GM18907 (cell line): Measurements from ENCODE around the gene GPR87.

Experiments
- ATAC-seq: cut with Tn5 transposase; IDR thresholded peaks from one replicate; pipeline ENCODE4 v1.9.1; 2021; ENCODE audit warnings: mild to moderate bottlenecking, moderate library complexity; ENCODE audit not compliant: unreplicated experiment

The GPR87 gene, protein sequence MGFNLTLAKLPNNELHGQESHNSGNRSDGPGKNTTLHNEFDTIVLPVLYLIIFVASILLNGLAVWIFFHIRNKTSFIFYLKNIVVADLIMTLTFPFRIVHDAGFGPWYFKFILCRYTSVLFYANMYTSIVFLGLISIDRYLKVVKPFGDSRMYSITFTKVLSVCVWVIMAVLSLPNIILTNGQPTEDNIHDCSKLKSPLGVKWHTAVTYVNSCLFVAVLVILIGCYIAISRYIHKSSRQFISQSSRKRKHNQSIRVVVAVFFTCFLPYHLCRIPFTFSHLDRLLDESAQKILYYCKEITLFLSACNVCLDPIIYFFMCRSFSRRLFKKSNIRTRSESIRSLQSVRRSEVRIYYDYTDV

DNA sequence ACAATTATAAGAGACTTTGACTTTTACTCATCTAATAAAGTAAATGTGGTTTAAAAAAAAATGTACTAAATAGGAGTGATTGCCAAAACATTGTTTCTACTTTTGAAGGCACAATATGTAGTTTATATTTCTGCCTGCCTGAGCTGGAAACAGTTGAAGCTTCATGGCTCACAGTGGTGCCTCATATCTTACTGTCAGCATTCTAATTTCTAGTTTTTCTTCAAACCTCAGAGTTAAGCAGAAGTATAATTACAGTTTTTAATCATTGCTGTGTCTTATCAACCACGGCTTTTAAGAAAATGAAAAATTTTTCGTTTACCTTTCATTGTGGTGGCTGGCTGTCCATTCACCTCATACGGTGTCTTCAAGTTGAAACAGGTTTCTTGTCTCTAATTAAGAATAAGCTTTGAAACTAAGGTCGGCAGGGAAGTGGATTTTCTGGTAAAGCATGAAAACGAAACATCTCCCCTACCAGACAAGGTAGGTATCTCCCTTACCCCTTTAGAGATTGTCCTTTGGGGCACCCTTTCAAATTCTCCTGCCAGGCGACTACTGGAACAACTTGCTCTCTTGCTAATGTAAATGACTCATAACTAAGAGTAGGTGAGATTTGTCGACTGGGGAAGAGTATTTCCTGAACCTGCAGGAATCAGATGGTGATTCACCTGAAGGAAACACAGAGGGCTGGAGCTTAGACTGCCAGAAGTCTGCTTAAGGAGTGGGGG is at the start of gene GPR87:
Gene GPR87, minus strand, starts transcription at position 554 of the 725 bp plus-strand sequence. CDS start 16,720 bp downstream, outside the sequence.
- peak; percentile 59 for ATAC-seq

DNA sequence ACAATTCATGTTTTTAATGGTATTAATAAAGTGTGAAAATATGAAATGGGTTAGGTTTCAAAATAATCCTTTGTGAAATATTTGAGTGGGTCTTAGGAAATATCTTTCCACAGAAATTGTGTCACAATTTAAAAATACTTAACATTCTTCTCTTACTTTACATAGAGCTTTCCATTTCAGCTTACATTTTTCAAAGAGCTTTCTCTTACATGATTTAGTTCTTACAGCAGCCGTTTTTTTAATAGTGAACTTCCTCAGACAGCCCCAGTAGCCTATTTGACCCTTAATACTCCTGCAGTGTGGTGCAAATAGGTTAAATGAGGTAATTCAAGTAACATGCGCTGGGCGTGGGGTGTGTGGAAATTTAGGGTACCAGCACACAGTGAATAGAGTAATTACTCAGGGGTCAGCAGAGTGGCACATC is 46.1 kb upstream of the GPR87 start:
- no peak for ATAC-seq

DNA sequence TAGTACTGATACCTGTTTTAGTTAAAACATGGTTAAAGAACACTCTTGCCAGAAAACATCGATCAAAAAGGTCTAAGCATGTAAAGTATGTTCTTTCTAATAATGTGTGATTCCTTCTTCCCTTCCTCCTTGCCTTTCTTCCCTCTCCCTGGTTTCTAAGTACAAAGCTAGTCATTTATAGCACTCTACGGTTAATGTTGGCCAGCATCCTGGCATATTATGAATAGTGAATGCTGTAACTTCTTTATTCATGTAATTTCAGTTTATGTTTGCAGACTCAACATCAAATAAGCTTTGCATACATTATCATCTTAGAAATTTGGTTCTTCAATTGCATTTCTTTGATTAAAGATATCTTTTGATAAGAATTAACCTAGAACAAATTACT is 40.8 kb upstream of the GPR87 start:
- no peak for ATAC-seq

DNA sequence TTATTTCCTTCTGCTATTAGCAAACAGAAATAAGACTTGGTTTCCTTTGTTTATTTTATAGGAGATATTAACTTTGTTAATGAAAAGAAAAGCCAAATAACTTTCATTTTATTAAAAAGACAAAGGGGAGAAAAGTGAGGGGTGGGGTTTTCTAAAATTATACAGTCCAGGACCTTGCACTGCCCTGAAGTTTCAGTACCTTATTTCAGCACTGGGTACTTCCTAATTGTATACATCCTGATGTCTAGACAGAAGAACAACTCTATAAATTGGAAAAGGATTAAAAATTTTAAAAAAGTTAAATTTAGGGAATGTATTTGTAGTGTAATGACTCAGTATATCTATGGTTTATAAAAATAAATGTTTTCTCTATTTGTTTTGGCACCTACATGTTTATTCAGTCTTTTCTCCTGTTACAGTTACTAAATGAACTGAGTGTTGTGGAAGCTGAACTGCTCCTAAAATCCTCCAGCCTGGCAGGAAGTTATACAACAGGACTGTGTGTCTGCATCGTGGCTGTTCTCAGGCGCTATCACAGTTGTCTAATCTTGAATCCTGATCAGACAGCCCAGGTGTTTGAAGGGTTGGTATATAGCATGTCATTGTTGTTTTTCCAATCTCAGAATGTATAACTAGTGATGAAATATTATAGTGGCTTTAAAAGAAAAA is 40.3 kb upstream of the GPR87 start:
- ATAC-seq: no peak

DNA sequence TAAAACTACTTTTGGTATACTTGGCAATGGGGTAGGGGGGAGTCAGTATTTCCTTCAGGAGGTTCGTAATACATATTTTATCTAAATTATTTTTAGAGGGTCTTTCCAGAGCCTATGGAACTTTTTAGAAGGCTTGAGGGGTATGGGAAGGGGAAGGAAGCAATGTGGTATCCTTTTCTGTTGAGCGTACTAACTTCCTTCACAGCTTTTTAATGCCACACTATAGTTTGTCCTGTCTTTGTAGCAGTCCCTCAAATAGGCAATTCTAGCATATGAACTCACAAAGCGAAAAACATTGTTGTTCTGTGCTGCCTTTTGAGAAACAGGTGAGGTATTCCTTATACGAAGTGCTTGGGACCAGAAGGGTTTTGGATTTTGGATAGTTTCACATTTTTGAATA is 35.0 kb upstream of the GPR87 start:
- peak; percentile 25 for ATAC-seq

DNA sequence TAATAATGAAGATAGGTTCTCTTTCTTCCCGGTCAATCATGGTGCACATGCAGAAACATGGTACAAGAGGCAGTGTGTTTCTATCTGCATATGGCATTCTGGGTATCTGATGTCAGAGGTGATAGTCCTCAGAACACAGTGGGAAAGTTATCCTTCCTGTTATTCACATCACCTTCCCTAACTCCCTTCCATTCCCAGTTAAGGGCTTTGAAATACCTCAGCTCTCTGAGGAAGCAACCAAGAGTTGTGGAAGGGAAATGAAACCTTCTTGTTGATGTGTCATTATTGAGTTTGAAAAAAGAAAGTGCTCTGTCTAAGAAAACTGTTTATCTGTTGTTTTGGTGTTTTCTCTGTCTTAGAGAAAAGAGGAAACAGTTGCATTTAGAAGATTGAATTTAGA is 34.6 kb upstream of the GPR87 start:
- ATAC-seq: peak; percentile 86

DNA sequence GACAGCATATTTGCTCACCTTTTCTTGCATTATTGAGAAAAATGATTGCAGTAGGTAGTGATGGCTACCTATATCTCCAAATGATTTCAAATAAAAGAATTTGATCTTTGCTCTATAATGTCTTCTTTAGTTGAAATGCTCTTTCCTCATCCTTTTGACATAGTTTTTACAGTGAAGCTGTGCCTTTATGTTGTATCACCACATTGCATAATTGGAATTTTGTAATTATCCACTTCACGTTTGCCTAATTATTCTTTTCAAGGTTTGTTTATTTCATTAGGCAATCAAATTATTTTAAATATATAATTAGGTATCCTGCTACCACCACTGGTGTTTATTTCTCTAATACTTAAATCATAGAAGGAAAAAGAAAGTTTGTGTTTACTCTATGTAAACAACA is 34.0 kb upstream of the GPR87 start:
- no peak for ATAC-seq

DNA sequence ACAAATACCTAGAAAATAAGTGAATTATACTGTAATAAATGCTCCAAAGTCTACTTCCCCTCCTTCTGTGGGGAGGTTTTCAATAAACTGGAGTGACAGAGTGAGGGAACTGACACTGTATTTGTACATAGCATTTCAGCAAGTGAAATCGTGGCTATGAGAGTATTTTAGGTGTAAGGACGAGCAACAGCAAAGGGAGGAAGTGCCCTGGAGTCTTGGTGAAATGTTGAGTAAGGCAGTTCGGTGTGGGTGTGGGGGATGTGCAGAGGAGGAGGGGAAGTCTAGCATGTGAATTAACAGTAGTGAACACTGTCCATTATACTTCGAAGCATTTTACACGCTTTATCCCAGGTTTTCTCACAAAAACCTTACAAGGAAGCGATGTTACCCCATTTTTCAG is 30.8 kb upstream of the GPR87 start:
- ATAC-seq: no peak

DNA sequence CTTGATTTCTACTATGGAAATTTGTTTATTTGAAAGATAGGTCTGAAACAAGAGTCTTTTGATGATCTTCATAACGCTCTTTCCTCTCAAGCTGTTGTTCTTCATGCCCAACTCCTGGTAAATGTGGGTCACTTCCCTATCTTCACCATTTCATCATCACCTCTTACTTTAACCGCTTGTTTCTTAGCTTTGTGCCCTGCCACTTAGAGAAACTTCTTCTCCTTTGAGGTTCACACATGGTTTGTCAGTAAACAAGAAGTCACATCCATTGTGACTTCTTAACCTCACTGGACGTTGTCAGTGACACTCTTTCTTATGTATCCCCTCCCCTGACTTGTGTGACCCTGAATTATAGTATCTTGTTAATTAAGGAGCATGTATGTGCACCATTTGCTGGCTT is 29.7 kb upstream of the GPR87 start:
- ATAC-seq: no peak

DNA sequence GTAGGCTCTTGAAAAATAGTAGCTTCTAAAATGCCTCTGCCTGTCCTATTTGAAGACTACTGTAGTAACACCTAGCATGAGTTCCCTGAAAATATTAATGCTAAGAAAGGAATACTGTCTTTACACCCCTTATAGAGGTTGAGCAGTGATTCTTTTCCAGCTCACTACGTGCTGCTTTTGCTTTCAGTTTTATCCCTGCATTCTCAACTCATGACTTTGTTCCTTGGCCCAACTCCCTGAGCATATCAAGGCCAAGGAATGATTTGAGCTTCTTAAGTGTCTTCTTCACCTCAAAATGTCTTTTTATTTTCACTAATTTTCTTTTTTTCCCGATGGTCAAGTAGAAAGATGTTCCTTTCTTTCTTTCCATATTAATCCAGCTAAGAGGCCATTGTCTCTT is 29.2 kb upstream of the GPR87 start:
- no peak for ATAC-seq

DNA sequence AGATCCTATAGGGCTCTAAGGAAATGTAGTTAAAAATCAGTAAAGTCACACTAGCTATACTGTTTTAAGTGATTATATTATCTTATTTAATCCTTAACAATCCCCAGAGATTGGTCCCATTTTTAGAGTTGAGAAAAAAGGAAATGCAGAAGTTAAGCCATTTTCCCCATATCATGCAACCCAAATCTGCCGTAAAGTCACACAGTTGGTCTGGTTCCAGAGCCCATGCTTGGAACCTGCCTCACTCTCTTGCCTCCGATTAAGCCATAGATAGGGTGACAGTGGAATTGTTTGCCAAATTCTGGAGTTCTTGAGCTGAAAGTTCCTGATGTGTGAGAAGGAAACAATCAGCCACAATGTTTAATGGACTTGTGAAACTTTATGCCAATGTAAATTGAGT is 15.1 kb upstream of the GPR87 start:
- ATAC-seq: no peak

DNA sequence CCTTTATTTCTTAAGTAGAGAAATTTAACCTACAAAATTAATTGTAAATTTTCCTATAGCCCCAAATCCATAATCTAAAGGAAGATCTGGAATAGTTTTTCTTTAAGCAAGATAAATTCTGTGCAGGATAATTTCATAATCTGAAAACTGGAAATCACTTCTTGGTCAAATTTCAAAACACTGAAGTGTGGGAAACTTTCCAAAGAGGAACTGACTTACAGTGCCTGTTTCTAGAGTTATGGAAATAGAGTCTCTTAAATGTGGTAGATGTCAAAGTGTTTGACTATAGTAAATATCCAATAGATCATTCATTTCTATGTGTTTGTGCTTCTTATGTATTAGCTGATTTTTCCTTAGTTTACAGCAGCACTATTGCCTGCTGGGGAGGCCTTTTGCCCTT is 14.3 kb upstream of the GPR87 start:
- no peak for ATAC-seq

DNA sequence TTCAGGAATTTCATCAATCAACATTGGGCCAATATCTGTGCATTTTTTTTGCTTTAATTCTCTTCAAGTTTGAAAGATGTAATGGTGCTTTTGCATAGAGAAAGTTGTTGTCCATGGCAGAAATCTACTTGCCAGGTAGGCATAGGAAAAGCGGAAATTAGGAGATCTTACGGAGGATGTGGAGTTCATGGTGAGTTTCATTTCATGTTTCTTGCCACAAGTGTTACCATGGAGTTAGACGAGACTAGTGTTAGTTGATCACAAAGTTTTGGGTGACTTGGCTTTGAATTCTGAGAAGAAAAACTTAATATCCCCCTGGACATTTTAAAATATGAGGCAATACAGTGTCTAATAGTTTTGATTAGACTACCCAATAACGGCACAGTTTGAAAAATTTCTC is 13.8 kb upstream of the GPR87 start:
- no peak for ATAC-seq

DNA sequence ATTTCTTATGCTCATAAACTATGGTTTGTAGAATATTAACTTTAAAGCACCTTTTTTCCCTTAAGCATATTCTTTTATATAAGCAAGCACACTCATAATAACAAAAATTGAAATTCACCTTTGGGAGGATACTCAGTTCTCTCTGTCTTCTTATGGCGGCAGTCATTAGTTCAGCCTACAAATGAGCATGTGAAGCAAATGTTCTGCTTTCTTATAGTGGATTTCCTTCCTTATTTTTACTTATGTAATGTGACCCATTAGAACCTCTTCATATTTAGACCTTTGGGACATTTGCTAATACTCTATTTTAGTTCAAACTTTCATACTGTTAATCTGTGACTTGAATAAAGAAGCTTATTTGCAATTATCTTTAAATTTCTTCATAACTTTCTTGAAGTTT is 12.7 kb upstream of the GPR87 start, which contains the start of gene P2RY13:
Gene P2RY13, minus strand, starts transcription at position 187 of the 400 bp plus-strand sequence. Its CDS starts 21 bp downstream, at position 166.
- no peak for ATAC-seq

DNA sequence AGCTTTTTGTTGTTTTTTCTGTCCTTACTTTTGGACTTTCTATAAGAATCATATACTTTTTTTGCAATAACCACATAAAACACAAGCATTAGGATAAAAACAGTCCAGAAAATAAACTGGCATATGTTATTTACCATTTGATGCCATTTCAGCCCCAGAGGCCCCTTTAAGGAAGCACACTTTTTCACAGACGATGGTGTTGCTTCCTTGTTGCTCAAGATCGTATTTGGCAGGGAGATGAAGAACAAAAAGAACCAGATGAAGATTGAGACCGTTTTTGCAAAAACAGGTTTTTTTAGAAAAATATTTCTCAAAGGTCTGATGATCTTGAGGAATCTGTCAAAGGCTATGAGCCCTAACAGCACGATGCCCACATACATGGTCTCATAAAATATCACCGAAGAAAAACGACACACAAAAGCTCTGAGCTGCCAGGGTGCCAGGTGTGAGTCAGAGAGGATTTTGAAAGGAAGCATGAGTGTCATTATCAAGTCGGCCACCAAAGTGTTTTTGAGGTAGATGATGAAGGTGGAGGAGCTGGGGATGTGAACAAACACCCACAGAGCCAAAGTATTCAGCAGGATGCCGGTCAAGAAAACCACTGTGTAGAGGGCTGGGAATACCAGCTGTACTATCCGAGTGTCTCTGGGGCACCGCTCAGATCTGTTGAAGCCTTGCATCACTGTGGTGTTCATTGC is 11.8 kb upstream of the GPR87 start:
- no peak for ATAC-seq

DNA sequence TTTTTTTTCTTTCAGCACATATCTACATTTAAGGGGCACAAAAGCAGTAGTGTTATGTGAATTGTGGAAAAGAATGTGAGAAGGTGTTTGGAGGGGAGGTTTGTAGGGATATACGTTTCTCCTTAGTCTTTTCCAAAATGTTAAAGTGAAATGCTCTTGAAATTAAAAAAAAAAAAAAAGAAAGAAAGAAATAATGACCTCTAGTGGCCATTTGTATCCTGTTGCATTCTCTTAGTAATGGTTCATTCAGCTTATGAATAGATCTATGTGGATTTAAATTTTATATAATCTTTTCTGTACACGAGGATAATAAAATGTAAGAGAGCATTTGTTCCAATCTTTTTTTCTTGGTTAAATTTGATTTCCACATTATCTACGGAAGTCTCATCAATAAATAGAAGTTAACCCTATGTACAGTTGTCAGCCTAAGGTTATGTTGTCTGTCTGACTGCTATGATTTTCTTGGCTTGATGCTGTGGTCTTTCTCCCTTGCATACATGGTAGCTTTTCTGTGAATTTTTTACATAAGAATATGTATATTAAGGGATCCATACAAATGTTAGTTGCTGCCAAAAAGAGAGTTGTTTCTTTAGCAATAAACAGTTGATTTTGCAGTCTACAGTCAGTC is 11.1 kb upstream of the GPR87 start:
- ATAC-seq: no peak

DNA sequence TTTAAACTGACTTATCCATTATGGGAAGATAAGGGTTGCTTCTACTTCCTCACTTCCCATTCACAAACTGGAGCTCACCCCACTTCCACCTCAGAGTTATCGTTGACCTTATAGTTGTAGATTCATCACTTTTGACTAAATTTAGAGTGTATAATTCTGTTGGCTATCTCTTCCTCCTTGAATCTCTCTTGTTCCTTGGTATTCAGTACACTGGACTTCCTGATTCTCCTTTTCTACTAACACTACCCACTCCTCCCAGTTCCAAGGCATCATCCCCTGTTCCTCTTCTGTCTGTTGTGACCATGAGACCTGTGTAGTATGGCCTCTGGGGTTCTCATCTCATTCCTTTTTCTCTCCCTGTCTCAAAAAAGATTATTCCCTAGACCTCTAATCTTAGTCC is 5.9 kb upstream of the GPR87 start:
- no peak for ATAC-seq

DNA sequence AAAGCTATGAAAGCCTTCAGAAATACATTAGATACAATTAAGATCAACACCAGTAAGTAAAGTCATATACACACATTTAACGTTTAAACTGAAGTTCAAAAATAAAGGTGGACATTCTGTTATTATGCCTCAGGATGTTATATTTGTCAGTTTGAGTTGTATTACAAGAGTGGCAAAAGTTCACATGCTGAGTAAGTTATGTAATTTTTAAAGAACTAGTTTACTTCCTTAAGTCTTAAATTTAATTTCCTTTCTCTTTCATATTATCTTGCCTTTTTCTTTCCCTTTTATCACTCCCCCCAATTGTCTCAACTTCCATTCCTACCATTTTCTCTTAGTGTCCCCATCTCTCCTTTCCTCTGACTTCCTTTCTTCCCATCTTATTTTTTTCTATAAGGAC is 4.9 kb upstream of the GPR87 start:
- ATAC-seq: no peak

DNA sequence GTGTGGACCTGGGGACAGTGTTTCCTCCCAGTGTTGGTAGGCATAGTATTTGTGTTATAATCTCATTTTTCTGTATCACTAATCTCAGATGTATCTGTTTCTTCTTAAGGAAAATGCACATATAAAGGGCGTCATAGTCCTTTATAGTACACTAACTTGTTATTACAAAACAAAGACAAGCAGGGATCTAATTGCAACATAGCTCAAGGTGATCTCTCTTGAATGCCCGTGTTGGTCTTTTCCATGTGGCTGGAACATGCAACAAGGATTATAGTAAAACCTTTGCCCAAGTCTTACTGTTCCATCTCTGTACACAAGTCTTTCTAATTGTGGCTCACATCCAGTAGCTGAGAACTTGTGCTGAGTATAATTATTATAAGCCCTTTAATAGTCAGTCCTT is 3.5 kb upstream of the GPR87 start:
- ATAC-seq: no peak

DNA sequence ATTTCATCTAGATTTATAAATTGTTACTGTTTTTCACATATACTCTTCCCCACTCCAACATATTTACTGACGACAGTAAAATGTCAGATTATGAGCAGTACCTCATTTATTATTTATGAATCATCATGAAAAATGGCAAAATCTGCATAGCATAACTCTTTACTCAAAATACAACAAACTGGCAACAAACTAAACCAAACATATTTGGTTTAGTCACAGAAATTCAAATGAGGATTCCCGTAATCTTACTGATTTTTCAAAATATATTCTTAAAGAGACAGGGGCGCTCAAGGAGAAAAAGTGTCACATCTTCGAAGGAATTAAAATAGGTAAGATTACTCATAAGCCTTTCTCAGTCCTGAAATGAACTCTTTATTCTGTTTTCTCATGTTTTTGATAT is 3.0 kb upstream of the GPR87 start:
- no peak for ATAC-seq

DNA sequence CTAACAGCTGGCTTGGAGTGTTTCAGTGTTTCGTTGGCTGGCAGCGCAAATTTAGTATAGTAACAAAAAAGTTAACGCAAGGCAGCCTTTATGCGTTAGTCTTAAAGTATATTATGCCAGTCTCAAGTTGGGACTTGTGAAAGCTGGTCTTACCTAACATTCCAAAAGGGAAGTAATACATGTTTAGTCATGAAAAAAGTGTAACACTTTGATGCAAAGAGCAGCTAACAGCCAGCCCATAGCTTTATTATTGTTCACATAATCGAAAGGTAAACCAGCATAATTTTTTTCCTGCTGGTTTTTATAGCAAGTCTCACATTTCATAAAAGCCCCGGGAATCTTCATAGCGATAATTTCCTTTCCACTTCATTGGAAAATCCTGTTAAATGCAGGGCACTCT is 2.4 kb upstream of the GPR87 start:
- no peak for ATAC-seq
